PC-3 (cell line): ENCODE results near the gene HDAC9.

Experiments
- CTCF ChIP-seq: fragments of 300-600 bp; sonication (generic); conservative IDR thresholded peaks from 2 replicates; pipeline ENCODE4 v1.5.1; 2017; ENCODE audit warnings: antibody characterized with exemption, low read depth, mild to moderate bottlenecking, low read length
- EZH2 ChIP-seq: fragments of 300-600 bp; sonication (generic); IDR thresholded peaks from one replicate; pipeline ENCODE4 v1.6.1; 2017; ENCODE audit warnings: antibody characterized with exemption, mild to moderate bottlenecking, low read length; ENCODE audit not compliant: unreplicated experiment

DNA sequence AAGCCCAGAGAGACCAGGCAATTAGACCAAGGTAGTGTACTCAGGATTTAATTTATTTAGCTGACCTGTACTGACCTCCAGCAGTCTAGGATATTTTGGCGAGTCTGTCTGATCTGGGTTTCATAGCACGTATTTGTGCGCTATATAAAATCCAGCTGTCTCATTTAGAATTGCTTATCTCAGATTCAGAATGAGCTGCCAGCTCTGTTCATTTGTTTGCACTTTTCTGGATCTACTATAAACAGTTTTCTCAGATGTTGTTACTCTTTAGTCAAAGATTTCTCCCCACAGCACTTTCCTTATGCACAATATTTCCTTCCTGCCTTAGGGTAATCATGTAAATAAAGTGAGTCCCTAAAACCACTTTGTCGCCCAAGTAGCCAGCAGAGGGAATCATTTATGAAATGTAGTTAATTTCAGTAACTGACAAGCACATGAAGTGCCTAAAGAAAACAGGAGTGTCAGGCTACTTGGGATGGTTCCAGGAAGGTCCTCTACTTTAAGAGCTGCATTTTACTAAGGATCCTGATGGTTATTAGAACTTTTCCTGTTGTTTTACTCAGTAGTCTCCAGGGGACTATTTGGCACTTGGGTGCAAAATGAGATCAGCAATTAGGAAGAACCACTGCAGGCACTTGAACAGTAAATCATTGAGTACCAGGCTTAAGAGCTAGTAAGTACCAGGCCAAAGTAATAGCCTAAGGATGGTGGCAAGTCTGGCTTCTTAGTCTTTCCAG lies 395.5 kb downstream of the HDAC9 start:
- TF ChIP-seq CTCF (no peak), EZH2 (no peak)
